ENCODE measurements around the gene CSF1. TPM values are rescaled to one million over a fixed set of nuclear protein-coding genes. Genes with fewer than 3 reads are reported as not detected.
A peak's percentile ranks its signal among the peaks of the same experiment; 100 is the strongest.

CSF1 gene
- total and polyA plus RNA-seq, 7 donors: 3.7 to 14.7 (median 10.6) TPM

- DNase-seq (no peak), ATAC-seq (no peak)
- Histone ChIP-seq H3K4me1 (peaks cover 6% of the 10 kb centered on the region), H3K27ac (peak overlapping the region; percentile 36), H3K4me3 (no peak overlapping the region), H3K9me3 (no peaks in the 10 kb centered on the region), H3K27me3 (ENCODE audit: insufficient read depth in 3 of 3, low read length in 2 of 3) (no peaks in the 10 kb centered on the region), H3K36me3 (ENCODE audit: insufficient read depth in 1 of 2, low read depth in 1 of 2) (no peaks in the 10 kb centered on the region)
- no peak for TF ChIP-seq CTCF (IDR thresholded peaks at IDR 0.05)
- intact Hi-C loops (cut with DNase I): no loop called here
- 76 to 81% (median 78%) methylated on average over 8 of the region's 8 CpGs for WGBS, 3 donors
Observed at GRCh38 chr1:109894823-109895719, 15.6 kb upstream of the CSF1 start.

GRCh38 chr1:109895720-109896504 lies 14.7 kb upstream of the CSF1 start:
- ATAC-seq (peak; percentile 12 to 67 (median 50)), DNase-seq (peak; percentile 27 to 67)
- intact Hi-C loops (cut with DNase I): no loop called here
- Histone ChIP-seq H3K4me3 (peak overlapping the region; percentile 18), H3K27me3 (ENCODE audit: insufficient read depth in 3 of 3, low read length in 2 of 3) (no peaks in the 10 kb centered on the region), H3K36me3 (ENCODE audit: insufficient read depth in 1 of 2, low read depth in 1 of 2) (no peaks in the 10 kb centered on the region), H3K9me3 (no peaks in the 10 kb centered on the region), H3K27ac (peak overlapping the region; percentile 36), H3K4me1 (peaks cover 6% of the 10 kb centered on the region)
- WGBS, 3 donors: 58 to 64% (median 64%) methylated on average over 16 of the region's 16 CpGs
- no peak for TF ChIP-seq CTCF (IDR thresholded peaks at IDR 0.05)

GRCh38 chr1:109896681-109897080 lies 14.0 kb upstream of the CSF1 start:
- intact Hi-C loops (cut with DNase I): no loop called here
- peaks cover 3% of the 10 kb centered on the region for H3K4me1 ChIP-seq

GRCh38 chr1:109897259-109897955 lies 13.2 kb upstream of the CSF1 start:
- H3K4me1 ChIP-seq: no peaks in the 10 kb centered on the region
- no peak overlapping the region for H3K27ac ChIP-seq
- no peak for TF ChIP-seq CTCF (IDR thresholded peaks at IDR 0.05)
- intact Hi-C loops (cut with DNase I): no loop called here
- WGBS, 3 donors: 67 to 76% (median 74%) methylated on average over 7 of the region's 7 CpGs
- H3K4me3 ChIP-seq: no peak overlapping the region
- no peak for DNase-seq
- H3K27me3 ChIP-seq (ENCODE audit: insufficient read depth in 3 of 3, low read length in 2 of 3): no peaks in the 10 kb centered on the region
- no peaks in the 10 kb centered on the region for H3K9me3 ChIP-seq
- ATAC-seq: no peak
- no peaks in the 10 kb centered on the region for H3K36me3 ChIP-seq (ENCODE audit: insufficient read depth in 1 of 2, low read depth in 1 of 2)

More at GRCh38 chr1:109896681-109897080, 14.0 kb upstream of the CSF1 start:
- Histone ChIP-seq H3K36me3 (ENCODE audit: insufficient read depth in 1 of 2, low read depth in 1 of 2) (no peaks in the 10 kb centered on the region), H3K27ac (peak overlapping the region; percentile 3), H3K4me3 (no peak overlapping the region), H3K27me3 (ENCODE audit: insufficient read depth in 3 of 3, low read length in 2 of 3) (no peaks in the 10 kb centered on the region), H3K9me3 (no peaks in the 10 kb centered on the region)
- TF ChIP-seq CTCF (IDR thresholded peaks at IDR 0.05): no peak
- ATAC-seq: no peak
- DNase-seq: no peak
- 64 to 68% (median 66%) methylated on average over 8 of the region's 8 CpGs for WGBS, 3 donors
